Activated CD8-positive, alpha-beta memory T cell treated with anti-CD3 and anti-CD28 coated beads for 36 hours (primary cell): ENCODE measurements around the gene ZNF618. TPM values are rescaled to one million over a fixed set of nuclear protein-coding genes. Genes with fewer than 3 reads are reported as not detected.
"Not testable (repeated sequence)": the region's sequence is repeated elsewhere in the genome, so short reads cannot be mapped to it uniquely, and the experiment has no call there.

Experiments
- CTCF ChIA-PET: fragments of 350-600 bp; sonication (Branson Sonifier 250); formaldehyde crosslinking; loops from one replicate; lab custom pipeline; 2021; ENCODE audit warnings: antibody characterized with exemption; lab: Charles Lee
- POLR2A ChIA-PET: fragments of 350-600 bp; sonication (Branson Sonifier 250); formaldehyde crosslinking; loops from one replicate; lab custom pipeline; 2021; ENCODE audit warnings: antibody characterized with exemption; lab: Charles Lee
- total RNA-seq, 2 experiments: library from RNA; stranded (reverse); gene quantifications; one replicate each; pipeline ENCODE4 v1.2.3, GENCODE V29; 2021

Gene ZNF618
- total RNA-seq, 2 experiments from 2014 or later, result 0.36 TPM

- ChIA-PET CTCF (interaction anchor here (0.9 kb wide), 1 partner anchor 113 kb away, joined by 3 read pairs; no protein-coding TSS in a partner anchor), POLR2A (no interaction called here)
Measured at GRCh38 chr9:113993838-113994540, 117.9 kb downstream of the ZNF618 start.

- POLR2A ChIA-PET, result no interaction called here
- CTCF ChIA-PET, result no interaction called here
Measured at GRCh38 chr9:113995401-113995800, 119.3 kb downstream of the ZNF618 start.

DNA sequence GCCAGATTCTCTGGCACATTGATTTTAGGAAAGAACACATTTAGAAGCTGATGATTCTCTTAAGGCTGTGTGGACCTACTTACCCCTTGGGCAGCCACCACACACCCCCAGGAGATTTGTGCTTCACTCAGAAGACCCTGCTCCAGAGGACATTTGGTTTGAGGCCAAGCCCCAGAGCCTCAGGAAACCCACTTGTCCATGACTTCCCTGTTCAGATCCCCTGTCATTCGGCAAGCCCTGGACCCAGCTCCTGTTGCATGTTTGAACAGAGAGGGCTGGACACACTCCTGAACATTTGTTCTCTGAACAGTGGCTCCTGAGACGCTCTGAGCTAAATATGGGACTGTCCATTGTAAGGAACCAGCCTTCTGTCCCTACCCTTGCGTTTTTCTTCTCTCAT lies 119.9 kb downstream of the ZNF618 start:
- ChIA-PET CTCF (no interaction called here), POLR2A (no interaction called here)

GRCh38 chr9:113996531-113997001 lies 120.5 kb downstream of the ZNF618 start:
- POLR2A ChIA-PET, result no interaction called here
- CTCF ChIA-PET, result no interaction called here

DNA sequence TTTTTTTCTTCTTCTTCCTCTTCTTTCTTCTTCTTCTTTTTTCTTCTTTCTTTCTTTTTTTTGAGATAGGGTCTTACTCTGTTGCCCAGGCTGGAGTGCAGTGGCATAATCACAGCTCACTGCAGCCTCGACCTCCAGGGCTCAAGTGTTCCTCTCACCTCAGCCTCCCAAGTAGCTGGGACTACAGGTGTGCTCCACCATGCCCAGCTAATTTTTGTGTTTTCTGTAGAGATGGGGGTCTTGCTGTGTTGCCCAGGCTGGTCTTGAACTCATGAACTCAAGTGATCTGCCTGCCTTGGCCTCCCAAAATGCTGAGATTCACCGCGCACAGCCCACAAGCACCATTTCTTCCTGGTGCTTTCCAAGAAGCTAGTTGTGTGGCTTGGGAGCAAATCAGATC lies 121.0 kb downstream of the ZNF618 start:
- POLR2A ChIA-PET, CTCF ChIA-PET: not testable (repeated sequence)

GRCh38 chr9:113997610-113998009 lies 121.5 kb downstream of the ZNF618 start:
- ChIA-PET POLR2A (no interaction called here), CTCF (no interaction called here)

GRCh38 chr9:113998114-113998513 lies 122.0 kb downstream of the ZNF618 start:
- ChIA-PET CTCF (no interaction called here), POLR2A (no interaction called here)

DNA sequence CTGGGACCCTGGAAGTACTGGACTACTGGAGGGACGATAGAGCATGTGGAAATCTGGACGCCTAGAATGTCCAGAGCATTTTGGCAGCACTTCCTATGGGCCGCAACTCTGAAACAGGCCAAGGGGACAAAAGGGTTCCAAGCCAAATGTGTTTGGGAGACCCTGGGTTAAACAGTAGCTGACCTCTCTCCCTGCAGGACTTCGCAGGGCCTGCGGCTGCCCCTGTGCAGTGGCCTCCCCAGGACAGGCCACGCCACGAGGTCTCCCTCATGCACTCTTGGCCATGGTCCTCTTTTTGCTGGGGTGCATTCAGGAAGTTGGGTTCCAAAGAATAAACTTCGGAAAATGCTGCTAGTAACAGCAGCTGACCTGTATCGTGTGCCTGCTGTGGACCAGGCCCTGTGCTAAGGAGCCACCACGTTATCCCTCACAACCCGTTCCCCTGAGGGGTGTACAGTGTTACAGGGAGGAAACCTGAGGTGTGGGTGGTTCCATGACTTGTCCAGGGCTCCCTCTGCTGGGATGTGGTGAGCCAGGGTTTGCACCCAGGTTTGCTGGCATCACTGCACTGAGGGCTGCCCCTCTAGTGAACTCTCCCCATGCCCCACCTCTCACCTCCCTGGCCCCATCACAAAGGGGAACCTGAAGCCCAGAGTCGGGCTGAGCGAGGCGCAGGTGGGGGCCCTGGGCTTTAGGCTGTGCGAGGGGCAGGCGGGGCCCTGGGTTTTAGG lies 122.6 kb downstream of the ZNF618 start:
- CTCF ChIA-PET, result no interaction called here

DNA sequence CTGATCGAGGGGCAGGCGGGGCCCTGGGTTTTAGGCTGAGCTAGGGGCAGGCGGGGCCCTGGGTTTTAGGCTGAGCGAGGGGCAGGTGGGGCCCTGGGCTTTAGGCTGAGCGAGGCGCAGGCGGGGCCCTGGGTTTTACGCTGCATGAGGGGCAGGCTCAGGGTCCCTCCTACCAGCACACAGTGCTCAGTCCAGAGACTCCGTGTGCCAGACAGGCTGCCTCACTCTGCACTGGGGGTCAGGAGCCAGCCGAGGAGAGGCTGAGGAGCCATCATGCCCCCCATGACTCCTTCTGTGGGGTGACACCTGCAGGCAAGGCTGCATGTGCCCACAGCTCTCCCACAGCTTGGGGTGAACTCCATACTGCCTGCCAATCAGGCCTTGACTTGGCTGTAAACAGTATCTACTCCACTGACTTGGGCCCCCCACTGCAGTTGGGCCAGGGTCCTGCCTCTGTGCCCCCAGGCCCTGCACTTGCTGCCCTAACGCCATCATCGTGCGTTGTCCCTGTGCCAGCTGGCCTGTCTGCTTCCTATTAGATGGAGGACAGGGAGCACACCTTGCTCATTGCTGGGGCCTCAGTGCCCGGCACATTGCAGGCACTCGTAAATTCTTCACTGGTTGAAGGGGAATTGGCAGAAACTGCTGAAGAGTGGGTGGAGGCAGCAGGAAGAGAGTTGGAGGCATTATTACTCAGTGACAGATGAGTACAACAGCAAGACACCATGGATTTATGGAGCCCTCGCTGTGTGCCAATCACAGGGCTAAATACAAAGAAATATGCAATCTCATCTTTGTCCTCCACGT lies 123.3 kb downstream of the ZNF618 start:
- ChIA-PET CTCF (no interaction called here), POLR2A (no interaction called here)

More for the DNA sequence above, 122.6 kb downstream of the ZNF618 start:
- POLR2A ChIA-PET, result no interaction called here

DNA sequence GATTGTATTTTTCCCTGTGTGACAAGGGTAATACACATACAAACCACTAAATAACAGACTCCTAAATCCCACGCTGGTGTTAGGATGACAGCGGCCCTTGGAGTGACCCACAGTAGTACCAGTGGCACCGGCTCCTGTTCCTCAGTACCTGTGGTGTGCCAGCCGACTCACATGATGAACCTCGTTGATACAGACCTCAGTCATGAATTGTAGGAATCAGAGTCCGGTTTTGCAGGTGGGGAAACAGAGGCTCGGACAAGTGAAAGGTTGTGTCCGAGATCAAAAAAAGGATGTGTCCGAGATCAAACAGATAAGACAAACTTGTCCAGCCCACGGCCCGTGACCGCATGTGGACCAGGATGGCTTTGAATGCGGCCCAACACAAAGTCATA lies 124.0 kb downstream of the ZNF618 start:
- ChIA-PET POLR2A (no interaction called here), CTCF (no interaction called here)

DNA sequence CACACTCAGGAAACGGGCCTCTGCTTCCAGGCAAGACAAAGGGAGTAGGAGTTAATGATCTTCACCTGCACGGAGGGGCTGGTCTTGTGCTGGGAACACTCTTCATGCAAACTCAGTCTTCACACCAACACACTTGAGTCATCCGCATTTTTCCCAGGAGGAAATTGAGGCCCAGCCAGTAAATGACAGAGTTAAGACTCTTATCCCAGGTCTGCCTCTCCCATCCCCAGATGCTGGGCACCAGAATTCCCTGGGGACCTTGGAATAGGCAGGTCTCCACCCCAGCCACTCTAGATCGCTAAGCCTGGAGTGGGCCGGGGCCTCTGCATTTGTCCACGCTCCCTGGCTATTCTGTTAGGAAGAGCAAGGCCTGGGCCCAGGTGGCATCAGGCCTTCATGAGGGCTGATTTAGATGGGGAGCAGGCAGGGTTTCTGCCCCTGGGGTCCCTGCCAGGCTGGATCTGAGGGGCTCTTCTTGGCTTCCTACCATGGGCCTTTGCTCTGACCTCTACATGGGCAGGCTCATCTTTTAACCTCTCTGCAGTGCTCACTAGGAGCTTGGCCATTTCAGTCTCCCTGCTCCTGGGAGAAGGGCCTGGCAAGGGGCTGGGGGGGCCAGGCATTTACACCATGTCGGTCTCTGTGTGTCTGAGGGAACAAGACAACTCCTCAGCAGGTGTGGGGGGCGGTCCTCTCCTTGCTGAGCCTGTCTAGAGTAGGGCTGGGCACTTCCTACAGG lies 124.7 kb downstream of the ZNF618 start:
- POLR2A ChIA-PET, result no interaction called here
- CTCF ChIA-PET, result no interaction called here

- ChIA-PET POLR2A (no interaction called here), CTCF (no interaction called here)
Measured at GRCh38 chr9:114001410-114001685, 125.2 kb downstream of the ZNF618 start.

DNA sequence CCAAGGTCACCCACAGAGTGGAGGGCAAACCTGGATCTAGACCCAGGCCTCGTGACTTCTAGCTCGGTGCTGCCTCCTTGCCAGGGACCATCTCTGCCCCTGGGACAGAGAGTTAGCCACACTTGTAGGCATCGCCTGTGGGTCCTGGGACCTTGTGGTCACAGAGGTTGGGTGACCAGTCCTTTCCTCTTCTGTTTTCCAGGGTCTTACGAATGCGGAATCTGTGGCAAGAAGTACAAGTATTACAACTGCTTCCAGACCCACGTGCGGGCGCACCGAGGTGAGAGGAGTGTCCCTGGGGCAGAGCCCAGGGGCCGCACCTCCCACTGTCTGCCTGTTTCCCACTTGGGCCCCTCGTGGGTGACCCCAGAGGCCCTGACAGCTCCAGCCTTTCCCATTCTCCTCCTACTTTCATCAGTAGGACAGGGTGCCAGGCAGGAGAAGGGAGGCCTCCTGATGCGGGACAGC lies 125.7 kb downstream of the ZNF618 start:
- ChIA-PET CTCF (no interaction called here), POLR2A (no interaction called here)

- POLR2A ChIA-PET, result no interaction called here
- CTCF ChIA-PET, result no interaction called here
Measured at GRCh38 chr9:114002271-114002985, 126.3 kb downstream of the ZNF618 start.

- POLR2A ChIA-PET, result no interaction called here
- CTCF ChIA-PET, result no interaction called here
Measured at GRCh38 chr9:114002986-114003350, 126.9 kb downstream of the ZNF618 start.

GRCh38 chr9:114003351-114003750 lies 127.2 kb downstream of the ZNF618 start:
- ChIA-PET CTCF (no interaction called here), POLR2A (no interaction called here)

DNA sequence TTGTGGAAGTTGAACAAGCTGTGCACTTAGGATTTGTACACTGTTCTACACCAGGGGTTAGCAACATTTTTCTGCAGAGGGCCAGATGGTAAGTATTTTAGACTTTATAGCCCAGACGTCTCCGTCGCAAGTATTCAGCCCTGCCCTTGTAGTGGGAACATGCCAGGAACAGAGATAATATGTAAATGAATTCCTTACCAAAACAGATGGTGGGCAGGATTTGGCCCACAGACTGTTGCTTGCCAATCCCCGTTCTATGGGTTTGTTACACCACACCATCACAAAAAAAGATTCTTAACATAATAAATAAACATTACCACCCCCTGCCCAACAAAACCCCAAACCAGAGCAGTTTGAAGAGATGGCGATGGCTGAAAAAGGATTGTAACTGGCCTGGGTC lies 127.6 kb downstream of the ZNF618 start:
- POLR2A ChIA-PET, result no interaction called here
- CTCF ChIA-PET, result no interaction called here

GRCh38 chr9:114004221-114004716 lies 128.2 kb downstream of the ZNF618 start:
- CTCF ChIA-PET, result no interaction called here
- POLR2A ChIA-PET, result no interaction called here
